DMS114 treated with DMSO at 0.1 percent for 48 hours (cell line): Measurements from ENCODE around the gene MAP4.
A peak's percentile ranks its signal among the peaks of the same experiment; 100 is the strongest.
"Not testable (repeated sequence)": the region's sequence is repeated elsewhere in the genome, so short reads cannot be mapped to it uniquely, and the experiment has no call there.

Experiments used
- DNase-seq: peaks from one replicate; lab custom pipeline; 2025; ENCODE audit not compliant: unreplicated experiment; lab: John Stamatoyannopoulos, UW

Gene MAP4

GRCh38 chr3:47848599-47849117 lies 167.6 kb downstream of the MAP4 start:
- DNase-seq: no peak

- no peak for DNase-seq
Measured at GRCh38 chr3:47847801-47848518, 168.3 kb downstream of the MAP4 start.

GRCh38 chr3:47847260-47847659 lies 169.0 kb downstream of the MAP4 start:
- no peak for DNase-seq

GRCh38 chr3:47846880-47847248 lies 169.4 kb downstream of the MAP4 start:
- no peak for DNase-seq

DNA sequence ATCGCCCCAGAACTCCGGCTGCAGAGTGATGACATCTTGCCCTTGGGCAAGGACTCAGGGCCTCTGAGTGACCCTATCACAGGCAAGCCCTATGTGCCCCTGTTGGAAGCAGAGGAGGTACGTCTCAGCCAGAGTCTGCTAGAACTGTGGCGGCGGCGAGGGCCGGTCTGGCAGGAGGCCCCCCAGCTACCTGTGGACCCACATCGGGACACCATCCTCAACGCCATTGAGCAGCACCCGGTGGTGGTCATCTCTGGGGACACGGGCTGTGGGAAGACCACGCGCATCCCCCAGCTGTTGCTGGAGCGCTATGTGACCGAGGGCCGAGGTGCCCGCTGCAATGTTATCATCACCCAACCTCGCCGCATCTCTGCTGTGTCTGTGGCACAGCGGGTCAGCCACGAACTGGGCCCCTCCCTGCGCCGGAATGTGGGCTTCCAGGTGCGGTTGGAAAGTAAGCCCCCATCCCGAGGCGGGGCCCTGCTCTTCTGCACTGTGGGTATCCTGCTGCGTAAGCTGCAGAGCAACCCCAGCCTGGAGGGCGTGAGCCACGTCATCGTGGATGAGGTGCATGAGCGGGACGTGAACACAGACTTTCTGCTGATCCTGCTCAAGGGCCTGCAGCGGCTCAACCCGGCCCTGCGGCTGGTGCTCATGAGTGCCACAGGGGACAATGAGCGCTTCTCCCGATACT lies 169.9 kb downstream of the MAP4 start:
- DNase-seq: no peak

GRCh38 chr3:47841786-47842349 lies 174.3 kb downstream of the MAP4 start:
- DNase-seq: no peak

DNA sequence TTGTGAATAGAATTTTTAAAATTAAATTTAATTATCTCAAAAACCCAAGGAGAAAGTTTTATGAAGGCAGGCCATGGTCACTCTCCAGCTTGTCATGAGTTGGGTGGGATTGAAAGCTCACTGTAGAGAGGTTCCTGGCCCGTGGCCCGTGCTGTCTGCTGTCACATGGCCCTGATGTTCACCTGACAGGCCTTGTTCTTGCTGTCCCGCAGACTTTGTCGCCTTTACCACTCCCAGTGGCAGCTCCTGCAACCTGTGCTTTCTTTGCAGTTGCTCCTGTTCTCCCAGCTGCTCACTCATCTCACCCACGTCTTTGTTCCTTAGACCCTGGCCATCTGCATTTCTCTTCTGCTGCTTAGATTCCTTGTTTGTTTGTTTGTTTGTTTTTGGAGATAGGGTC lies 177.7 kb downstream of the MAP4 start:
- no peak for DNase-seq

- no peak for DNase-seq
Measured at GRCh38 chr3:47836986-47837385, 179.2 kb downstream of the MAP4 start.

DNA sequence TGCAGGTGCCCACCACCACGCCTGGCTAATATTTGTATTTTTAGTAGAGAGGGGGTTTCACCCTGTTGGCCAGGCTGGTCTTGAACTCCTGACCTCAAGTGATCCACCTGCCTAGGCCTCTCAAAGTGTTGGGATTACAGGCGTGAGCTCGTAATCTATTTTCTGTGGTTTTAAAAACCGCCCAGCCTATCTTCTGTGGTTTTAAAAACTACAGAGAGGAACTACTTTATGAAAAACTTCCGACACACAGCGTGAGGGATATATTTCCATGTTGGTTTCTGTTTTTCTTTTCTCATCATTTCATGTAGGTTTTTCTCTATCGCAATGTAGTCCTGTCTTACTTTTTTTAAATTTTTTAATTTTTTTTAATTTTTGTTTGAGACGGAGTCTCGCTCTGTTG lies 186.7 kb downstream of the MAP4 start:
- not testable (repeated sequence) for DNase-seq

DNA sequence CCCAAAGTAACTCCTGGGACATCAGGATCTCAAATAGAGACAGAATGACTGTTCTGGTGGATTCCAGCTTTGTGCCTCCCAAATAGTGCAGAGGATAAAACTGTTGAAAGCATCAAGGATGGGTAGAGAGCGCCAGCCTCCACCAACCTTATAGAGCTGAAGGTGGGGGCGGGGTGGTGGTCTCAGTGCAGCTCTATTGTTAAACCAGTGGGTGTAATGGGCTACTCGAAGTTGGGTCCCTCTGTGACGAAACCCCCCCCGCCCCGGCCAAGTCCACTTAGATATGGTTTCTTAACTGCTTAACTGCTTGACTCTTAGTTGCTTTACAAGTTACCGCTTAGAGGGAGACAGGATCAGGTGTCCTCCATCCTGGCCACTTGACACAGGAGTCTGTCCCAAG lies 190.6 kb downstream of the MAP4 start:
- no peak for DNase-seq

DNA sequence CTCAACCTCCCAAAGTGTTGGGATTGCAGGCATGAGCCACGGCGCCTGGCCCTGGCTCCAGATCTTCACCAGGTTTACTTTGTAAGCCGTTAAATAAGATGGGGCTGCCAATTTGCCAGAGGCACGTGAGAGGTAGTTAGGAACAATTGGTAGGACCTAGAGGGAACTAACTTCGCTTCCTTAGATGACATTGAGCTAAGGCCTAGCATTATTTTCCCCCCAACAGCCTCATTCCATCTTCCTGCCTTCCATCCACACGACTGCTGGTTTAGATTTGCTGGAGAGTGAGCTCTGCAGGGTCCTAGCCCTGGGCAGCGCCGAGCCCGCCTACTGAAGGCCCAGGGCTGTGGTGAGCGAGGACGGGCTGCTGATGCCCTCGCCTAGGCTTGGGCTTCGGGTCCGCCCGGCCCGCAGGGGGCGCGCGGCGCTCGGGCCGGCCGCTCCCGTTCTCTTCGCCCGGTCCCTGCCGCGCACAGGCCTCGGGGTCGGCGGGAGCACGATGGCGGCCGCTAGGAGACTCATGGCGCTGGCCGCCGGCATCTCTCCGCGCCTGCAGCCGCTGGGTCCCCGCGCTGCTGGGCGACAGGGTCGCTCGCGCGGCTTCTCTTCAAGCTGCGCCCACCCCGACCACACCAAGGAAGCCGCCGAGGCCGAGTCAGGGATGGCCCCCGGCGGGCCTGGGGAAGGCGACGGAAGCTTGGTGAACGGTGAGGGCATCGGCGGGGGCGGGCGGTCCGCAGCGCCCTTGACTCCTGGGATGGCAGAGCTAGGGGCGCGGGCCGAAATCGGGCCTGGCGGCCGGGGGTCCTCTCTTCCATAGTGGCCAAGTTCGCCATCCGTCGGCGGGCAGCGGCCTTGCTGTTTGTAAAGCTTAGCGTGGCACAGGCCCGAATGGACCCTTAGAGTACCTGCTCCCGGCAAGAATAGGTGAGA lies 191.4 kb downstream of the MAP4 start:
- peak; percentile 56 for DNase-seq

DNA sequence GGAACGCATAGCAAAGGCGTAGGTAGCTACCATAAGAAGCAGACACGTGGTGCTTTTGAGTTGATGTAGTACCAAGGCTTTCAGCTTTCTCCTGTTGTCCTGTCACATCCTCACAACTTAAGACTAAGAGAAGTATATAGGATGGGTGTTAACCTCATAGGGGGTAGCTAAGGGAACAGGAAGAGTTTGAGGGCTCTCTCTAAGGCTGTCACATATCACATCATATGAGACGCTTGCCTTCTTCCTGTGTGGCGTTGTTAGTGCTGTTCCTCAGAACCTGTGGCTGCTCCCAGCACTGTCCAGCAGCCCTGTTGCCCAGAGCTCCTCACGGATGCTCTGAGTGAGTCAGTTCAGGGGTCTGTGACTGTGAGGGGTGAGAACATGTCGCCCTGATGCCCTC lies 198.6 kb downstream of the MAP4 start:
- no peak for DNase-seq

- no peak for DNase-seq
Measured at GRCh38 chr3:47813551-47814177, 202.6 kb downstream of the MAP4 start.

DNA sequence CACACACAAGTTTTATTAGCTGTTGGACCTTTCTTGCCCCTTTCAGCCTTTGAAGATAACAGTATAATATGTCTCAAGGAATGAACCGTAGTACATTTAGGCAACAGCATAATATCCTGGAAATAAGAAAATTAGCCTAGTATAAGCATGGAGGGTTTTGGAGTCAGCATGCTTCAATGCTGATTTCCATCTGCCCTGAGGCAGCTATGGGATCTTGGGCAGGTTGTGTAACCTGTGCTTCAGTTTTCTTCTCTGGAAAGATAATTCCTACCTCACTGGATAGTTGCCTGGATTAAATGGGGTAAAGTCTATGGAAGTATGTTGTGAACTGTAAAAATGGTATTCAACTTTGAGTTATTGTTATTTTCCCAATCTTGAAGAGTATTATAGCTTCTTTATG lies 211.6 kb downstream of the MAP4 start:
- no peak for DNase-seq

DNA sequence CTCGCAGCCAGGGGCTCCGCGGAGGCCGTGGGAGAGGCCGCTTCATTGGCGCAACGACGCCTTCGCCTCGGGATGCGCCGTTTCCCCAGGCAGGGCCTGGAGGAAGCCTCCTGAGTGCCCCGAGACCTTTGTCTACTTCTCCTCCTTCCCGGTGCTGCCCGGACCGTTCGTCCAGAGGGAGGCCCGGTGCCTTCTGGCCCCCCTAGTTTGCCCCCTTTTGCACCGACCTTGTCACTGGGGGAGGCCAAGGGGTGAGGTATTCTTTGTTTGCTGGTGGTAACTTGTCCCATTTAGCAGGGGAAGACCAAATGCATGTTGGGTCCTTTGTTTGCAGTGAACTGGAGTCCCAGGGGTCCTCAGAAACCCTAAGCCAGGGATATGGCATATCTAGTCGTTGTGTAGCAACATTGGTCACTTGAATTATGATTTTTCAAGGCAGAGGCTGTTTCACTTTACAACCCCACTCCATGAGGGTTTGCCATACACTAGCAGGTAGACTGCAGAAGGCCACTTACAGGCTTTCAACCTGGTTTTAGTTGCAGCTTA lies 212.7 kb downstream of the MAP4 start:
- DNase-seq: no peak

DNA sequence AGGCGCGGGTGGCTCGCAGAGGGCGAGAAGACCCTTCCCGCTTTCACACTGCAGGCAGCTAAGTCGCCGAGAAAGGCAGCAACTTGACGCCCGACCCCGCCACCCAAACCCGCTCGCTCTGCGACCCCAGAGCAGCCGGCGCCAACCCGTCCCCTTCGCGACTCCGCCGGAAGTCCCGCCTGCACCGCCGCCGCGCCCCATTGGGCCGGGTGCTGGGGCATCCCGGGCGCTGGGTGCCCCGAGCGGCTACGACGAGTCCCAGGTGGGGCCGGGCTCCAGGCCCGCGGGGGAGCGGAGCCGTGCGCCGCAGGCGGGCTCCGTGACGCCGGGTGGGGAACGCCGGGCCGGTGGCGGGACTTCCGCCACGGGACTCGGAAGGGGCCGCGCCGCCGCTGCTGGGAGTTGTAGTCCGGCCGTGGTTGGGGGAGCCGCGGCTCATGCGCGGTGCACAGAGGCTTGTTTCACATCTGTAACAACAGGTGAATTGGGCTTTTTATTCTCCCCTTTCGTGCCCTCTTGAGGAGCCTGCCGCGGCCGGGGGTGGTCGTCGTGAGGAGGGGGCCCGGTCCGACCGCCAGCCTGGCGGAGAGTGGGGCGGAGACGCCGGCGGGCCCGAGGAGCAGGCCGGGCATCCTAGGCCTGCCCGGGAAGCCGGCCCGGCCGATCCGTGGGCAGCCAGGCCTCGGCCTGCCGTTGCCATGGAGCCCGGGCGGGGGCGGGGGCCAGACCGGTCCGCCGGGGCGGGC lies 213.3 kb downstream of the MAP4 start, which contains the start of gene DHX30:
DHX30 (plus strand) TSS at position 405 of the 746 bp plus-strand sequence. CDS start 7,546 bp downstream, outside the sequence.
- DNase-seq: peak; percentile 49
